ENCODE data around the gene NT5DC1.

DNA sequence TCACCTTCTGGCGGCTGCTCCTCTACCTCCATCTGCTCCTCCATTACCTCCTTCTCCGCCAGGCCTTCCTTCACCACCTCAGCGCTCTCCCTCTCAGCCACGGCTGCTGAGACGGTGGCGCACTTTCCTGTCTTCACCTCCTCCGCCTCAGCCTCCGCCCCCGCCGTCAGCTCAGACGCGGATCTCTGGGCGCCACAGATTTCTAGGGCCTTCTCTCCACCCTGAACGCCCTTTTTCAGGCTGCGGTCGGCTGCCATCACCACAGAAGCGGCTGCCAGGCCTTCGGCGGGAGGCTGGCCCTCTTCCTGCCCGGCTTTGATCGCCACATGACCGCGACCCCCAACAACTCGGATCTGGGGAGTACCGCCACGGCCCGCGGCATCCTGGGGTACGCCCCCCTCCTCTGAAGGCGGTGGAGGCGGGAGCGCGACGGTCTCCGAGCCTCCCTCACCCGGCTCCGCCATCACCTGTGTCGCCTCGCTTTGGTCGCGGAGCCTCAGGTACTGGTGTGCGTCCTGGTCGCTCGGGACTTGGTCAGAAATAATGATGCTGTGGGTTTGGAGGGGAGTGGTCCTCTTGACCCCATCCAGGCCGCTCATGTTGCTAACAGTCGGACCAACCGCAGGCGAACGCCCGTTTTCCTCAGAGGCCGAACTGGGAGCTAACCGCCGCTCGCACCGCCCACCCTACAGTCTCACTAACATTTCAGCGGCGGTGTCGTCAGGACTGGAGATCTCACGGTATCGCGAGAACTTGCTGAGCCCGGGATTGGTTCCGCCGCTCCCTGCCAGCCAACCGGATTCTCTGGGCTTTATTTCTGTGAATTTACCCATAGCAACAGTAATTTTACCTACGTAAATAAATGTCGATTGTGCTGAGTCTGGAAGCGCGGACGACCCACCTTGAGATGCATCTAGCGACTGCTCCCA, 178.8 kb downstream of the NT5DC1 start, which contains the start of gene TSPYL1:
- TF ChIP-seq CTCF (tag by site-specific recombination; IDR thresholded peaks at IDR 0.05) (peak; percentile 87), HOXA7 (CRISPR knock-in tag; IDR thresholded peaks at IDR 0.05; ENCODE audit: borderline replicate concordance) (no peak), ELK4 (IDR thresholded peaks at IDR 0.05; ENCODE audit: borderline replicate concordance, low read depth, low read length) (no peak), ZNF311 (tag by site-specific recombination; IDR thresholded peaks at IDR 0.05; ENCODE audit: borderline replicate concordance) (no peak), ZBTB6 (tag by site-specific recombination; IDR thresholded peaks at IDR 0.05) (no peak), ZNF585B (tag by site-specific recombination; IDR thresholded peaks at IDR 0.05) (no peak), ZNF138 (tag by site-specific recombination; IDR thresholded peaks at IDR 0.05; ENCODE audit: borderline replicate concordance) (no peak), ZNF184 (tag by site-specific recombination; IDR thresholded peaks at IDR 0.05) (no peak), ZNF768 (tag by site-specific recombination; IDR thresholded peaks at IDR 0.05) (no peak; the same call in 1 of the 2 replicates), HIC1 (tag by site-specific recombination; IDR thresholded peaks at IDR 0.05) (0 out of 2 replicates have a peak, but pooled peaks have one; percentile 29)
- TF ChIP-seq, protein P1, sequence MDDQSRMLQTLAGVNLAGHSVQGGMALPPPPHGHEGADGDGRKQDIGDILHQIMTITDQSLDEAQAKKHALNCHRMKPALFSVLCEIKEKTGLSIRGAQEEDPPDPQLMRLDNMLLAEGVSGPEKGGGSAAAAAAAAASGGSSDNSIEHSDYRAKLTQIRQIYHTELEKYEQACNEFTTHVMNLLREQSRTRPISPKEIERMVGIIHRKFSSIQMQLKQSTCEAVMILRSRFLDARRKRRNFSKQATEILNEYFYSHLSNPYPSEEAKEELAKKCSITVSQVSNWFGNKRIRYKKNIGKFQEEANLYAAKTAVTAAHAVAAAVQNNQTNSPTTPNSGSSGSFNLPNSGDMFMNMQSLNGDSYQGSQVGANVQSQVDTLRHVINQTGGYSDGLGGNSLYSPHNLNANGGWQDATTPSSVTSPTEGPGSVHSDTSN (CRISPR knock-in tag; IDR thresholded peaks at IDR 0.05), result 0 out of 2 replicates have a peak, but pooled peaks have one; percentile 62
